Ovary (tissue), 3 donors: ENCODE data around the gene GNAS.

Experiments used
- POLR2A ChIP-seq: fragments of 450-650 bp; IDR thresholded peaks from one replicate; pipeline ENCODE4 v1.6.1; 2017; ENCODE audit warnings: antibody characterized with exemption, mild to moderate bottlenecking, moderate library complexity
- TF ChIP-seq, protein P1 (sequence below), 3 donors: fragments of 450-650 bp in 2 of 3; fragments of 200-600 bp in 1 of 3; IDR thresholded peaks; one replicate each; pipeline versions ENCODE4 v1.5.1 to v1.8.0; 2016 to 2022; ENCODE audit warnings: antibody characterized with exemption in 3 of 3, mild to moderate bottlenecking in 1 of 3
- donor health status: DM: no; HTN: no; CAD: no.

DNA sequence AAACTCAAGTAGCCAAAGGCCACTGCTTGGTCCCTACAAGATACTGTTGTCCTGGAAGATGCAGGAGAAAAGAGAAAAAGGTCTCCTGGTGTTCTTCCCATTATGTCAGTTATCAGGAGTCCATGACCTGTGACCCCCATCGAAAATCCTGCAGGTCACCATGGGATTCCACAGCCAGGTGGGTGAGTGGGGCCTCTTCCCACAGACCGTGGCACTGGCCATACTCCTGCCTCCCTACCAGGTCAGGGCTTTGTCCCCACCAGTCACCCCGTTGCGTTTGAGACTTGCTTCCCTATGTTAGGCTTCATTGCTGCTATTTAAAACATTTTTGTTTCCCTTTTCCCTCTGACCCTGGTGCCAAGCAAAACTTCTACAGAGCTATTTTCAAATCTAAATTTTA lies 60.6 kb downstream of the GNAS start:
- TF ChIP-seq, protein P1, sequence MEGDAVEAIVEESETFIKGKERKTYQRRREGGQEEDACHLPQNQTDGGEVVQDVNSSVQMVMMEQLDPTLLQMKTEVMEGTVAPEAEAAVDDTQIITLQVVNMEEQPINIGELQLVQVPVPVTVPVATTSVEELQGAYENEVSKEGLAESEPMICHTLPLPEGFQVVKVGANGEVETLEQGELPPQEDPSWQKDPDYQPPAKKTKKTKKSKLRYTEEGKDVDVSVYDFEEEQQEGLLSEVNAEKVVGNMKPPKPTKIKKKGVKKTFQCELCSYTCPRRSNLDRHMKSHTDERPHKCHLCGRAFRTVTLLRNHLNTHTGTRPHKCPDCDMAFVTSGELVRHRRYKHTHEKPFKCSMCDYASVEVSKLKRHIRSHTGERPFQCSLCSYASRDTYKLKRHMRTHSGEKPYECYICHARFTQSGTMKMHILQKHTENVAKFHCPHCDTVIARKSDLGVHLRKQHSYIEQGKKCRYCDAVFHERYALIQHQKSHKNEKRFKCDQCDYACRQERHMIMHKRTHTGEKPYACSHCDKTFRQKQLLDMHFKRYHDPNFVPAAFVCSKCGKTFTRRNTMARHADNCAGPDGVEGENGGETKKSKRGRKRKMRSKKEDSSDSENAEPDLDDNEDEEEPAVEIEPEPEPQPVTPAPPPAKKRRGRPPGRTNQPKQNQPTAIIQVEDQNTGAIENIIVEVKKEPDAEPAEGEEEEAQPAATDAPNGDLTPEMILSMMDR (IDR thresholded peaks at IDR 0.05) = no peak
- TF ChIP-seq POLR2A = no peak
